ENCODE measurements around the gene PGS1.

The PGS1 gene

GRCh38 chr17:78387977-78388941 is 9.8 kb downstream of the PGS1 start:
- no peak for DNase-seq

- no peak for DNase-seq
Measured at GRCh38 chr17:78390241-78391050, 12.0 kb downstream of the PGS1 start.

GRCh38 chr17:78391051-78391431 is 12.6 kb downstream of the PGS1 start:
- DNase-seq, result no peak

GRCh38 chr17:78391843-78392242 is 13.4 kb downstream of the PGS1 start:
- DNase-seq, result no peak

GRCh38 chr17:78392295-78392694 is 13.8 kb downstream of the PGS1 start:
- no peak for DNase-seq

GRCh38 chr17:78393575-78393974 is 15.1 kb downstream of the PGS1 start:
- DNase-seq, result no peak

- DNase-seq, result no peak
Measured at GRCh38 chr17:78394209-78394608, 15.8 kb downstream of the PGS1 start.

GRCh38 chr17:78395155-78395554 is 16.7 kb downstream of the PGS1 start:
- no peak for DNase-seq

- no peak for DNase-seq
Measured at GRCh38 chr17:78396441-78397337, 18.2 kb downstream of the PGS1 start.

GRCh38 chr17:78397681-78398101 is 19.2 kb downstream of the PGS1 start:
- DNase-seq, result no peak

- no peak for DNase-seq
Measured at GRCh38 chr17:78398390-78398789, 19.9 kb downstream of the PGS1 start.

GRCh38 chr17:78399028-78399692 is 20.7 kb downstream of the PGS1 start:
- DNase-seq, result no peak

- no peak for DNase-seq
Measured at GRCh38 chr17:78399693-78400144, 21.3 kb downstream of the PGS1 start.

- DNase-seq, result no peak
Measured at GRCh38 chr17:78400581-78401240, 22.3 kb downstream of the PGS1 start.

- DNase-seq, result no peak
Measured at GRCh38 chr17:78401246-78401645, 22.8 kb downstream of the PGS1 start.

GRCh38 chr17:78401891-78402290 is 23.4 kb downstream of the PGS1 start:
- no peak for DNase-seq

- DNase-seq, result no peak
Measured at GRCh38 chr17:78403822-78404221, 25.4 kb downstream of the PGS1 start.

- no peak for DNase-seq
Measured at GRCh38 chr17:78406396-78406795, 27.9 kb downstream of the PGS1 start.

- no peak for DNase-seq
Measured at GRCh38 chr17:78406920-78407319, 28.5 kb downstream of the PGS1 start.

- no peak for DNase-seq
Measured at GRCh38 chr17:78407387-78408000, 29.0 kb downstream of the PGS1 start.

- no peak for DNase-seq
Measured at GRCh38 chr17:78408476-78409050, 30.1 kb downstream of the PGS1 start.

Measured in stimulated activated naive CD4-positive, alpha-beta T cell treated with Interleukin-2 at 50 U/mL for 16 hours (primary cell).